GM21390 (cell line): Measurements from ENCODE around the gene CDKL5.
"Not testable (repeated sequence)": the region's sequence is repeated elsewhere in the genome, so short reads cannot be mapped to it uniquely, and the experiment has no call there.

ENCODE experiments used
- ATAC-seq: cut with Tn5 transposase; IDR thresholded peaks from one replicate; pipeline ENCODE4 v1.9.1; 2021; ENCODE audit not compliant: unreplicated experiment

CDKL5 gene

GRCh38 chrX:18425199-18426003 is at the start of gene CDKL5:
Gene CDKL5 (plus strand): TSS chrX:18425608. CDS start chrX:18507097, 81,489 bp downstream.
- ATAC-seq = peak; percentile 91

GRCh38 chrX:18377796-18378195 is 47.6 kb upstream of the CDKL5 start:
- ATAC-seq = no peak

GRCh38 chrX:18389966-18390365 is 35.4 kb upstream of the CDKL5 start:
- ATAC-seq = no peak

GRCh38 chrX:18390941-18391538 is 34.4 kb upstream of the CDKL5 start:
- no peak for ATAC-seq

- ATAC-seq = no peak
These were observed 30.9 kb upstream of the CDKL5 start for GRCh38 chrX:18394477-18394876.

GRCh38 chrX:18401848-18402213 is 23.6 kb upstream of the CDKL5 start:
- ATAC-seq = no peak

GRCh38 chrX:18406531-18407266 is 18.7 kb upstream of the CDKL5 start:
- no peak for ATAC-seq

- ATAC-seq = no peak
These were observed 15.4 kb upstream of the CDKL5 start for GRCh38 chrX:18410038-18410437.

GRCh38 chrX:18415386-18415785 is 10.0 kb upstream of the CDKL5 start:
- no peak for ATAC-seq

GRCh38 chrX:18422325-18422724 is 3.1 kb upstream of the CDKL5 start:
- ATAC-seq = no peak

- no peak for ATAC-seq
These were observed 2.5 kb upstream of the CDKL5 start for GRCh38 chrX:18422886-18423285.

- peak; percentile 14 for ATAC-seq
These were observed 768 bp upstream of the CDKL5 start for GRCh38 chrX:18424482-18425198.

GRCh38 chrX:18426004-18426320 is 554 bp downstream of the CDKL5 start:
- ATAC-seq = no peak

GRCh38 chrX:18428006-18428405 is 2.6 kb downstream of the CDKL5 start:
- no peak for ATAC-seq

- ATAC-seq = not testable (repeated sequence)
These were observed 7.9 kb downstream of the CDKL5 start for GRCh38 chrX:18433288-18433687.

- no peak for ATAC-seq
These were observed 9.5 kb downstream of the CDKL5 start for GRCh38 chrX:18434896-18435295.

- ATAC-seq = no peak
These were observed 10.6 kb downstream of the CDKL5 start for GRCh38 chrX:18436017-18436416.

GRCh38 chrX:18440835-18441234 is 15.4 kb downstream of the CDKL5 start:
- no peak for ATAC-seq

- no peak for ATAC-seq
These were observed 16.5 kb downstream of the CDKL5 start for GRCh38 chrX:18441780-18442367.

GRCh38 chrX:18448416-18448815 is 23.0 kb downstream of the CDKL5 start:
- no peak for ATAC-seq

- no peak for ATAC-seq
These were observed 23.8 kb downstream of the CDKL5 start for GRCh38 chrX:18449236-18449635.
